Measurements from ENCODE around the gene PDXK.
"Not testable (repeated sequence)": the region's sequence is repeated elsewhere in the genome, so short reads cannot be mapped to it uniquely, and the experiment has no call there.

PDXK gene

DNA sequence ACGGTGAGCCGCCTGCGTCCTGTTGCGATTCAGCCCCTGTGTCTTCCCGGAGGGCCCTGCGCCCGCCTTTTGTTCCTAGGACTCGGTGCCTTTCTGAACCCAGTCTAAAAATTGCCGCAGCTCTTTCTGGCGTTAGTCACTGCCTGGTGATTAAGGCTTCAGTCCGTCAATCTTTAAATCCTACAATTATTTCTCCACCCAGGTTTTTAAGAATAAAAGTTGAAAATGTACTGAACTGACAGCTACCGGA, 16.2 kb upstream of the PDXK start:
- no peak overlapping the region for H3K4me3 ChIP-seq (ENCODE audit: low read depth, low read length)
- no peak for DNase-seq
- H3K36me3 ChIP-seq, result no peaks in the 10 kb centered on the region
- TF ChIP-seq, protein P1, sequence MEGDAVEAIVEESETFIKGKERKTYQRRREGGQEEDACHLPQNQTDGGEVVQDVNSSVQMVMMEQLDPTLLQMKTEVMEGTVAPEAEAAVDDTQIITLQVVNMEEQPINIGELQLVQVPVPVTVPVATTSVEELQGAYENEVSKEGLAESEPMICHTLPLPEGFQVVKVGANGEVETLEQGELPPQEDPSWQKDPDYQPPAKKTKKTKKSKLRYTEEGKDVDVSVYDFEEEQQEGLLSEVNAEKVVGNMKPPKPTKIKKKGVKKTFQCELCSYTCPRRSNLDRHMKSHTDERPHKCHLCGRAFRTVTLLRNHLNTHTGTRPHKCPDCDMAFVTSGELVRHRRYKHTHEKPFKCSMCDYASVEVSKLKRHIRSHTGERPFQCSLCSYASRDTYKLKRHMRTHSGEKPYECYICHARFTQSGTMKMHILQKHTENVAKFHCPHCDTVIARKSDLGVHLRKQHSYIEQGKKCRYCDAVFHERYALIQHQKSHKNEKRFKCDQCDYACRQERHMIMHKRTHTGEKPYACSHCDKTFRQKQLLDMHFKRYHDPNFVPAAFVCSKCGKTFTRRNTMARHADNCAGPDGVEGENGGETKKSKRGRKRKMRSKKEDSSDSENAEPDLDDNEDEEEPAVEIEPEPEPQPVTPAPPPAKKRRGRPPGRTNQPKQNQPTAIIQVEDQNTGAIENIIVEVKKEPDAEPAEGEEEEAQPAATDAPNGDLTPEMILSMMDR (IDR thresholded peaks at IDR 0.05; ENCODE audit: low read depth, low read length), result no peak
- no peaks in the 10 kb centered on the region for H3K4me1 ChIP-seq
- no peaks in the 10 kb centered on the region for H3K9me3 ChIP-seq
- H3K27me3 ChIP-seq, result no peaks in the 10 kb centered on the region

- TF ChIP-seq, protein P1 (IDR thresholded peaks at IDR 0.05; ENCODE audit: low read depth, low read length), result no peak
- no peak for DNase-seq
- H3K4me3 ChIP-seq (ENCODE audit: low read depth, low read length), result no peak overlapping the region
- H3K27me3 ChIP-seq, result no peaks in the 10 kb centered on the region
- no peaks in the 10 kb centered on the region for H3K36me3 ChIP-seq
- no peaks in the 10 kb centered on the region for H3K9me3 ChIP-seq
- no peaks in the 10 kb centered on the region for H3K4me1 ChIP-seq
Observed at GRCh38 chr21:43703035-43703880, 15.7 kb upstream of the PDXK start.

DNA sequence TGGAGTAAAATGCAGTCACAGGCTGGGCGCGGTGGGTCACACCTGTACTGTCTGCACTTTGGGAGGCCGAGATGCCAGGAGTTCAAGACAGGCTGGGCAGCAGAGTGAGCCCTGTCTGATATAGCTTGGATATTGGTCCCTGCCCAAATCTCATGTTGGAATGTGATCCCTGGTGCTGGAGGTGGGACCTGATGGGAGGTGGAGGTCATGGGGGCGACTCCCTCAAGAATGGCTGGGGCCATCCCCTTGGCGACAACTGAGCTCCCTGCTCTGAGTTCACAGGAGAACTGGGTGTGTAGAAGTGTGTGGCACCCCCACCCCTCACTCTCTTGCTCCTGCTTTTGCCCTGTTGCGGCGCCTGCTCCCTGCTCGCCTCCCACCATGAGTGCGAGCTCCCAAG, 11.5 kb upstream of the PDXK start:
- Histone ChIP-seq H3K36me3 (no peaks in the 10 kb centered on the region), H3K4me1 (no peaks in the 10 kb centered on the region), H3K9me3 (no peaks in the 10 kb centered on the region), H3K27me3 (no peaks in the 10 kb centered on the region), H3K4me3 (ENCODE audit: low read depth, low read length) (no peak overlapping the region)
- no peak for DNase-seq
- TF ChIP-seq, protein P1 (IDR thresholded peaks at IDR 0.05; ENCODE audit: low read depth, low read length), result no peak

- no peaks in the 10 kb centered on the region for H3K4me1 ChIP-seq
- TF ChIP-seq, protein P1 (IDR thresholded peaks at IDR 0.05; ENCODE audit: low read depth, low read length), result no peak
- H3K36me3 ChIP-seq, result no peaks in the 10 kb centered on the region
- no peaks in the 10 kb centered on the region for H3K27me3 ChIP-seq
- no peak for DNase-seq
- H3K4me3 ChIP-seq (ENCODE audit: low read depth, low read length), result no peak overlapping the region
- H3K9me3 ChIP-seq, result no peaks in the 10 kb centered on the region
Observed at GRCh38 chr21:43708745-43709381, 10.1 kb upstream of the PDXK start.

DNA sequence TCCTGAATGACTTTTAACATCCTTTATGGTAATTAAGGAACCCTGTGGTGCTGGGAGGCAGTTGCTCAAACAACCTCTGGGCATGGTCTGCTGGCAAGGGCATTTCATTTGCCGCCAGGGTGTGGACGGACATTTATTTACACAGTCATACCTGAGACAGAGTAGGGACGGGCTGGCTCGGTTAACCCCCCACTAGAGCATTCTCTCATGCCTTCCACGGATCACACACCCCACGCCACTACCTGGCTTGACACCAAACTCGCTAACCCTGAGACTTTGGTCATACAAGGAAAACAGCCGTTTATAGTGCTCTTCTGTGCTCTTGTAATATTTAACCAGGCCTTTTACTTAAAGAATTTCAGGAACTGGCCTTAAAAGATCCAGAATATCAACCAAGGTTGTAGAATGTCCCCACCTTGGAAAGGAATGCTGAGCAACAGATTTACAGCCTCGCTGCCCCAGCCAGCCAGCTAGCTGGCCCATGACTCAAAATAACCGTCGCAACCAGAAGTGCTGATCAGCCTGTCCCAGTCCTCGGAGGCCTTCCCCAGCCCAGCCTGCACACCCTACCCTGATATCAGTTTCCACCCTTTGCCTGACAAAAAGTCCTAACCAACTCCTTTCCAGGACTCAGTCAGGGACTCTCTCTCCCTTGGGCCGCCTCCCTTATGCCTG, 6.5 kb upstream of the PDXK start:
- H3K4me1 ChIP-seq, result no peaks in the 10 kb centered on the region
- TF ChIP-seq, protein P1 (IDR thresholded peaks at IDR 0.05; ENCODE audit: low read depth, low read length), result no peak
- H3K9me3 ChIP-seq, result no peaks in the 10 kb centered on the region
- no peaks in the 10 kb centered on the region for H3K36me3 ChIP-seq
- H3K27me3 ChIP-seq, result no peaks in the 10 kb centered on the region
- DNase-seq, result no peak
- H3K4me3 ChIP-seq (ENCODE audit: low read depth, low read length), result no peak overlapping the region

GRCh38 chr21:43713123-43713522, 5.8 kb upstream of the PDXK start:
- H3K36me3 ChIP-seq; H3K4me1 ChIP-seq; H3K4me3 ChIP-seq (ENCODE audit: low read depth, low read length); DNase-seq; H3K9me3 ChIP-seq; H3K27me3 ChIP-seq: not testable (repeated sequence)

Measured in BE2C (cell line).